Ascending aorta (tissue), 2 donors: ENCODE results near the gene CHST13. TPM values are rescaled to one million over a fixed set of nuclear protein-coding genes. Genes with fewer than 3 reads are reported as not detected.
A peak's percentile ranks its signal among the peaks of the same experiment; 100 is the strongest.

Source experiments
- DNase-seq, 2 donors: peaks; one replicate each; pipeline ENCODE4 v3.0.0-alpha.2; 2019; ENCODE audit warnings: low spot score in 2 of 2
- H3K27ac ChIP-seq, 2 donors: fragments of 200-600 bp; sonication (generic); one replicate each; pipeline ENCODE4 v1.5.1; 2016 to 2017; ENCODE audit warnings: mild to moderate bottlenecking in 1 of 2
- H3K27me3 ChIP-seq: fragments of 200-600 bp; sonication (generic); one replicate; pipeline ENCODE4 v1.5.1; 2017
- H3K36me3 ChIP-seq, 2 donors: fragments of 200-600 bp; sonication (generic); one replicate each; pipeline ENCODE4 v1.5.1; 2016
- H3K4me1 ChIP-seq, 2 donors: fragments of 200-600 bp; sonication (generic); one replicate each; pipeline ENCODE4 v1.5.1; 2016 to 2017; ENCODE audit warnings: mild to moderate bottlenecking in 1 of 2
- H3K4me3 ChIP-seq, 2 donors: fragments of 200-600 bp; sonication (generic); one replicate each; pipeline ENCODE4 v1.5.1; 2016 to 2017; ENCODE audit warnings: mild to moderate bottlenecking in 1 of 2
- H3K9me3 ChIP-seq, 2 donors: fragments of 200-600 bp; sonication (generic); one replicate each; pipeline ENCODE4 v1.5.1; 2016
- intact Hi-C: fragments of 100-400 bp; cut with DNase I; formaldehyde crosslinking; loops from one replicate; pipeline ENCODE4 v1.15.1; 2023
- total RNA-seq: library from RNA; depleted of rRNA; stranded (reverse); fragments of >200 nt; gene quantifications from one replicate; pipeline ENCODE4 v1.1.0, GENCODE V29; 2016
- TF ChIP-seq, protein P1 (sequence below), 3 experiments: fragments of 200-600 bp in 2 of 3; fragments of 450-650 bp in 1 of 3; sonication (generic) in 2 of 3; IDR thresholded peaks; one replicate each; pipeline ENCODE4 v1.5.1; 2016 to 2019; ENCODE audit warnings: antibody characterized with exemption in 3 of 3, mild to moderate bottlenecking in 1 of 3, moderate library complexity in 1 of 3

CHST13 gene
- total RNA-seq, 1 donor from 2014 or later: not detected

DNA sequence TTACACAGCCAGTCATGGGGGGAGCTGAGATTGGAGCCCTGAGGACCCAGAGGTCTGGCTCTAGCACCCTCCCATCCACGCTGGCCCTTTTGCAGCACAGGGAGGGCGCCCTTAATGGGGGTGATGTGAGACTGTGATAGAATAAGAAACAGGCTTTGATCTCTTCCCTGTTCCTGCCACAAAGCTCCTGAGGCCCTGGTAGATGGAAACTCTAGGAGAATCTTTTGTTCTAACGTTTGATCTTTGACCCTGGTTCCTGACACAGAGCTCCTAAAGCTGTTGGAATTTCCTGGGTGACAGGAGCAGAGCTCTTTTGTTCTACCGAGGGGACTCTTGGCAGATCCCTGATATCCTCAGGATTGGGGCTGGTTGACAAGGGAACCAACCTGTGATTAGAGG, 5.2 kb upstream of the CHST13 start:
- DNase-seq: no peak

DNA sequence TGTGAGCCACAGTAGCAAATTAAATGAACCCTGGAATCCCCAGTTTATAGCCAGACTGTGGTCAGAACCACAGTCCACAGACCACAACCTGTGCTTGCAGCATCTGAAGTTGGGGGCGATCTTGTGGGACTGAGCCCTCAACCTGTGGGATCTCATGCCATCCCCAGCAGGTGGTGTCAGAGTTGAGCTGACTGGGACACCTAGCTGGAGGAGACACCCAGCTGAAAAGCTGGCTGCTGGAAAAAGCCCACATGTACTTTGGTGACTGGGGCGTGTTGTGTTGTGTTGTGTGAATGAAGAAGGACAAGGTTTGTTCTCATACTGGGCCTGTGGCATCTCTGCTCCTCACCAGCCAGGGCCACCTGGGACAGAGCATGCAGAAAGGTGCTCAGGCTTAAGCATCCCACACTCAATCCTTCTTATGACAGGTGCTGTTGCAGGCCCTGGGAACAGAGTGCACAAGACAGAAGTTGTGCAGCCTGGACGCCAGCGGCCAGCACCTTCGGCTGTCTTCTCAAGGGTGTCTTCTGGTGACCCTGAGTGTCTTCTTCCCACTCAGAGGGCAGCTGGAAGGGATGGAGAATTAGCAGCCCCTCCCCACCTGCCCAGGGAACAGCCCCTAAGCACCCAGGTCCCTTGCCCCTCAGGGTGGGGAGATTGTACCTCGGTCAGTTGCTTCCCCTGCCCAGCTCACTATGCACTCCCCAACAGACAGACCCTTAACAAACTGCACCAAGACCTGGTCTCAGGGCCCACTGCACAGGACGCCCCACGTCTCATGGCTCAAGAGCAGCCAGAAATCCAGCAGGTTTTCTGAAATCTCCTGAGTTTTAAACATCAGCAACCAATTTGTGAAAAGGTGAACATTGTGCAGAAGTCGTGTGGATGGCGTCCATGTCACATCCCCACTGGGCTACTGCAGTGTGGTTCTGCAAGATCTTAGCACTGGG, 4.2 kb upstream of the CHST13 start:
- DNase-seq: no peak
- intact Hi-C loops: no loop called here
- Histone ChIP-seq H3K27ac (no peak overlapping the region), H3K27me3 (peaks cover 10% of the 10 kb centered on the region), H3K4me3 (no peak overlapping the region), H3K36me3 (no peaks in the 10 kb centered on the region), H3K9me3 (no peaks in the 10 kb centered on the region), H3K4me1 (peaks cover 3 to 4% of the 10 kb centered on the region in 2 donors)
- TF ChIP-seq, protein P1, sequence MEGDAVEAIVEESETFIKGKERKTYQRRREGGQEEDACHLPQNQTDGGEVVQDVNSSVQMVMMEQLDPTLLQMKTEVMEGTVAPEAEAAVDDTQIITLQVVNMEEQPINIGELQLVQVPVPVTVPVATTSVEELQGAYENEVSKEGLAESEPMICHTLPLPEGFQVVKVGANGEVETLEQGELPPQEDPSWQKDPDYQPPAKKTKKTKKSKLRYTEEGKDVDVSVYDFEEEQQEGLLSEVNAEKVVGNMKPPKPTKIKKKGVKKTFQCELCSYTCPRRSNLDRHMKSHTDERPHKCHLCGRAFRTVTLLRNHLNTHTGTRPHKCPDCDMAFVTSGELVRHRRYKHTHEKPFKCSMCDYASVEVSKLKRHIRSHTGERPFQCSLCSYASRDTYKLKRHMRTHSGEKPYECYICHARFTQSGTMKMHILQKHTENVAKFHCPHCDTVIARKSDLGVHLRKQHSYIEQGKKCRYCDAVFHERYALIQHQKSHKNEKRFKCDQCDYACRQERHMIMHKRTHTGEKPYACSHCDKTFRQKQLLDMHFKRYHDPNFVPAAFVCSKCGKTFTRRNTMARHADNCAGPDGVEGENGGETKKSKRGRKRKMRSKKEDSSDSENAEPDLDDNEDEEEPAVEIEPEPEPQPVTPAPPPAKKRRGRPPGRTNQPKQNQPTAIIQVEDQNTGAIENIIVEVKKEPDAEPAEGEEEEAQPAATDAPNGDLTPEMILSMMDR (IDR thresholded peaks at IDR 0.05): no peak

More for the DNA sequence above, 5.2 kb upstream of the CHST13 start:
- no peak overlapping the region for H3K4me3 ChIP-seq
- H3K36me3 ChIP-seq: no peaks in the 10 kb centered on the region
- TF ChIP-seq, protein P1 (IDR thresholded peaks at IDR 0.05): no peak
- peaks cover 4% of the 10 kb centered on the region for H3K27me3 ChIP-seq
- H3K27ac ChIP-seq: no peak overlapping the region
- no peaks in the 10 kb centered on the region for H3K4me1 ChIP-seq
- intact Hi-C loops: no loop called here
- H3K9me3 ChIP-seq: no peaks in the 10 kb centered on the region

DNA sequence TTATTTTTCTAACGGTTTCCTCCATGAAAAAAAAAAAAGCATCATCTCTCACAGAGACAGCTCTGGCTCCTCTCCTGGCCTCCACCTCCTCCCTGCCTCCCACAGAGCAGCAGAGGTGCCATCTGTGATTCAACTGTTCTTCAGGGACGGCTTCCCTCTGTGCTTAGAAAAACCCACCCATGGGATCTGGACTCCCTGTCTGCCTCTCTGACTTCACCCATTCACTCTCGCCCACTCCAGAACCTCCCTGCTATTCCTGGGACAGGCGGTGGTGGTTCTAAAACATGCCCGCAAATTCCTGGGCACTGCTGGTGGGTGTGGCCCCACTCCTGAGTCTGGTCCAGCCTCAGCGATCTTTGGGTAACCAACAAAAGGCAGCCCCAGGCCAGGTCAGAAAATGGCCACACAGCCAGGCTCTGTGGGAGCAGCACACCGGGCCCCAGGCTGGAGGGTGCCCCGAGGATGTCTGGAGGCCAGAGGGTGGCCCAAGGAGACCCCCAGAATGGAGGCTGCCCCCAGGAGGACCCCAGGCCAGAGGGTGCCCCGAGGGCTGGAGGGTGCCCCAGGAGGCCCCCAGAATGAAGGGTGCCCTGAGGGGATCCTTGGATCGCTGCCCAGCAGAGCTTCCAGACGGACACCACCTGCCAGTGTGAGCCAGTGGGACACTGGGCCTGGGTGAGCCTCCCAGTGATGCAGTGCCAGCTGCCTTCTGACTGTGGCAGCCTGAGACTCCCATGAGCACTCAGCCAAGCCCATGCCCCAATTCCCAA, 2.6 kb upstream of the CHST13 start:
- no peak overlapping the region for H3K4me3 ChIP-seq
- no peak overlapping the region for H3K27ac ChIP-seq
- no peaks in the 10 kb centered on the region for H3K36me3 ChIP-seq
- no peak for DNase-seq
- H3K27me3 ChIP-seq: peaks cover 10% of the 10 kb centered on the region
- TF ChIP-seq, protein P1 (IDR thresholded peaks at IDR 0.05): no peak
- no peaks in the 10 kb centered on the region for H3K9me3 ChIP-seq
- H3K4me1 ChIP-seq: peaks cover 3 to 4% of the 10 kb centered on the region in 2 donors
- intact Hi-C loops: no loop called here

DNA sequence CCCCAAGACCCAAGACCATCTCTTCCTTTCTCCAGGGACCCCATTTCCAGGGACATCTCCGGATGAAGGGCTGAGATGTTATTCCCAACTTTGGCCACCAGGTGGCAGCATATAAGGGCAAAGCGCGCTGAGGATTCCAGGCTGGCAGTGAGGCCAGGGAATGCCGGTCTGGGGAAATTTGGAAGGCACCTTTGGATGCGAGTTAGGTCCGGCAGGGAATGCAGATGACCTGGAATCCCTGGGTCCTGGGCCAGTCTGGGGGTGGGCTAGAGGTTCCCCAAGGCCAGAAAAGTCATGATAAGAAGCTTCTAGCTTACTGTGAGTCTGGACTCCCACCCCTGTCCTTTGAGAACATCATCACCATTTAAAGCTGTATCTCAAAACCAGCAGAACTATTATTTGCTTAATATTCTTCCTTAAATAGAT, 1.6 kb upstream of the CHST13 start:
- intact Hi-C loops: loop anchor here (1.0 to 2.0 kb wide), 2 partner anchors 933 to 1022 kb away; no protein-coding TSS in a partner anchor
- Histone ChIP-seq H3K9me3 (no peaks in the 10 kb centered on the region), H3K27ac (no peak overlapping the region), H3K36me3 (no peaks in the 10 kb centered on the region), H3K27me3 (peaks cover 10% of the 10 kb centered on the region), H3K4me1 (peaks cover 3 to 4% of the 10 kb centered on the region in 2 donors), H3K4me3 (no peak overlapping the region)
- no peak for DNase-seq
- TF ChIP-seq, protein P1 (IDR thresholded peaks at IDR 0.05): peak; percentile 67 to 98 (median 89)

DNA sequence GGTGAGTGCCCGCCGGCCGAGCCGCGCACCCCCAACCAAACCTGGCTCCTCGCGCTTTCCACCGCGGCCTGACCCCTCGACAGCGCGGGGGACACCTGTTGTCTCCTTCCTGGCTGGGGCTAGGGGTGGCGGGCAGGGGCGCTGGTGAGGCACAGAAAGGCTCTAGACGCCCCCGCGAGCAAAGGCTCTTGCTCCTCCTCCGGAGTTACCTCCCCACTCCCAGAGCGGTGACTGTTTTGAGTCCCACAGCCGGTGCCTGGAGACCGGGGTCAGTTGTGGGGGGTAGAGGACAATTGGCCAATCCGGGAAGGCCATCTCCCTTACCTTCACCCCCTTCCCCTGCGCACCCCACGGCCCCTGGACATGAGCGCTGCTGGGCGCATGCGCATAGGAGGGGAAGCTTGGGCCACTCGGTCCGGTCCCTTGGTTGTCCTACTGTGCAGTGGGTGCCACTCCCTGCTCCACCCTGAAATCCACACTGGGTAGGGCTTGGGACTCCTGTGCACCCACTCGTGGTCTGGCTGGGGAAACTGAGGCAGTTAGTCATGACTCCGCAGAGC, 554 bp downstream of the CHST13 start:
- Histone ChIP-seq H3K4me1 (peaks cover 3 to 4% of the 10 kb centered on the region in 2 donors), H3K36me3 (no peaks in the 10 kb centered on the region), H3K27ac (no peak overlapping the region), H3K27me3 (peaks cover 10% of the 10 kb centered on the region), H3K4me3 (peak overlapping the region; percentile 45 to 62), H3K9me3 (no peaks in the 10 kb centered on the region)
- intact Hi-C loops: no loop called here
- TF ChIP-seq, protein P1 (IDR thresholded peaks at IDR 0.05): no peak
- DNase-seq: no peak
